Ishikawa (cell line): ENCODE results near the gene CNTROB.

ENCODE experiments used
- CEBPB ChIP-seq: IDR thresholded peaks from 2 replicates; pipeline ENCODE4 v1.6.1; 2012
- CREB1 ChIP-seq: IDR thresholded peaks from 2 replicates; pipeline ENCODE4 v1.6.1; 2012; ENCODE audit warnings: low read depth
- EGR1 ChIP-seq: IDR thresholded peaks from 2 replicates; pipeline ENCODE4 v1.6.1; 2012
- EP300 ChIP-seq: IDR thresholded peaks from 2 replicates; pipeline ENCODE4 v1.6.1; 2012; ENCODE audit warnings: borderline replicate concordance
- FOXM1 ChIP-seq: IDR thresholded peaks from 2 replicates; pipeline ENCODE4 v1.6.1; 2012; ENCODE audit warnings: low read depth, borderline replicate concordance
- NFIC ChIP-seq: IDR thresholded peaks from 2 replicates; pipeline ENCODE4 v1.6.1; 2012
- RAD21 ChIP-seq: IDR thresholded peaks from 2 replicates; pipeline ENCODE4 v1.6.1; 2012; ENCODE audit warnings: low read depth
- TAF1 ChIP-seq: IDR thresholded peaks from 2 replicates; pipeline ENCODE4 v1.6.1; 2012; ENCODE audit warnings: low read depth, mild to moderate bottlenecking
- TCF12 ChIP-seq: IDR thresholded peaks from 2 replicates; pipeline ENCODE4 v1.6.1; 2012; ENCODE audit warnings: low read depth
- TEAD4 ChIP-seq: IDR thresholded peaks from 2 replicates; pipeline ENCODE4 v1.6.1; 2012
- YY1 ChIP-seq: IDR thresholded peaks from 2 replicates; pipeline ENCODE4 v1.6.1; 2012; ENCODE audit warnings: low read depth
- ZBTB7A ChIP-seq: IDR thresholded peaks from 2 replicates; pipeline ENCODE4 v1.6.1; 2012; ENCODE audit warnings: low read depth
- TF ChIP-seq, protein P1 (sequence below): IDR thresholded peaks from 2 replicates; pipeline ENCODE4 v1.6.1; 2012
- TF ChIP-seq, protein P2 (sequence below): IDR thresholded peaks from 2 replicates; pipeline ENCODE4 v1.6.1; 2012; ENCODE audit warnings: low read depth, mild to moderate bottlenecking
- TF ChIP-seq, protein P3 (sequence below): IDR thresholded peaks from 2 replicates; pipeline ENCODE4 v1.6.1; 2012

Gene CNTROB

DNA sequence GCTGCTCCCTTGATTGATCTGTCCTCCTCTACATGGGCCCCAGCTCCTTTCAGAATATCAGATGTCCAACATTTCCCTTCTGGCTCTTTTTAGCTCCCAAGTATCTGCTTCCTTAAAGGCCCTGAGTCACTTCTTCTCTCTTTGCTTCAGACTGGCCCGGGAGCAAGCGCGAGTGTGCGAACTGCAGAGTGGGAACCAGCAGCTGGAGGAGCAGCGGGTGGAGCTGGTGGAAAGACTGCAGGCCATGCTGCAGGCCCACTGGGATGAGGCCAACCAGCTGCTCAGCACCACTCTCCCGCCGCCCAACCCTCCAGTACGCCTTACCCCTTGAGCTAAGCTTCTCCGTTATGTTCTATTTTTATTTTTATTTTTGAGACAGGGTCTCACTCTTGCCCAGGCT is 12.3 kb downstream of the CNTROB start:
- TF ChIP-seq, protein P1, sequence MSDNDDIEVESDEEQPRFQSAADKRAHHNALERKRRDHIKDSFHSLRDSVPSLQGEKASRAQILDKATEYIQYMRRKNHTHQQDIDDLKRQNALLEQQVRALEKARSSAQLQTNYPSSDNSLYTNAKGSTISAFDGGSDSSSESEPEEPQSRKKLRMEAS, result no peak
- no peak for TF ChIP-seq EP300

DNA sequence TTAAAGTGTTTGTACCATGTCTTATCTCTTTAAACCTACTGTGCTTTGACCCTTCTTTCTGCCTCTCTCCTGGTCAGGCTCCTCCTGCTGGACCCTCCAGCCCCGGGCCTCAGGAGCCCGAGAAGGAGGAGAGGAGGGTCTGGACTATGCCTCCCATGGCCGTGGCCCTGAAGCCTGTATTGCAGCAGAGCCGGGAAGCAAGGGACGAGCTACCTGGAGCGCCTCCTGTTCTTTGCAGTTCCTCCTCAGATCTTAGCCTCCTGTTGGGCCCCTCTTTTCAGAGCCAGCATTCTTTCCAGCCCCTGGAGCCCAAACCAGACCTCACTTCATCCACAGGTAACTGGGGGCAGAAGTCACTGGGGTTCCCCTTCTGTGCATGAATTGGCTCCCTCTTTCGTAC is 13.6 kb downstream of the CNTROB start:
- TF ChIP-seq NFIC (no peak), TCF12 (no peak), EGR1 (no peak), FOXM1 (no peak), YY1 (no peak), TAF1 (no peak), EP300 (no peak), RAD21 (no peak), CREB1 (no peak), ZBTB7A (no peak), TEAD4 (no peak)
- TF ChIP-seq, protein P2, sequence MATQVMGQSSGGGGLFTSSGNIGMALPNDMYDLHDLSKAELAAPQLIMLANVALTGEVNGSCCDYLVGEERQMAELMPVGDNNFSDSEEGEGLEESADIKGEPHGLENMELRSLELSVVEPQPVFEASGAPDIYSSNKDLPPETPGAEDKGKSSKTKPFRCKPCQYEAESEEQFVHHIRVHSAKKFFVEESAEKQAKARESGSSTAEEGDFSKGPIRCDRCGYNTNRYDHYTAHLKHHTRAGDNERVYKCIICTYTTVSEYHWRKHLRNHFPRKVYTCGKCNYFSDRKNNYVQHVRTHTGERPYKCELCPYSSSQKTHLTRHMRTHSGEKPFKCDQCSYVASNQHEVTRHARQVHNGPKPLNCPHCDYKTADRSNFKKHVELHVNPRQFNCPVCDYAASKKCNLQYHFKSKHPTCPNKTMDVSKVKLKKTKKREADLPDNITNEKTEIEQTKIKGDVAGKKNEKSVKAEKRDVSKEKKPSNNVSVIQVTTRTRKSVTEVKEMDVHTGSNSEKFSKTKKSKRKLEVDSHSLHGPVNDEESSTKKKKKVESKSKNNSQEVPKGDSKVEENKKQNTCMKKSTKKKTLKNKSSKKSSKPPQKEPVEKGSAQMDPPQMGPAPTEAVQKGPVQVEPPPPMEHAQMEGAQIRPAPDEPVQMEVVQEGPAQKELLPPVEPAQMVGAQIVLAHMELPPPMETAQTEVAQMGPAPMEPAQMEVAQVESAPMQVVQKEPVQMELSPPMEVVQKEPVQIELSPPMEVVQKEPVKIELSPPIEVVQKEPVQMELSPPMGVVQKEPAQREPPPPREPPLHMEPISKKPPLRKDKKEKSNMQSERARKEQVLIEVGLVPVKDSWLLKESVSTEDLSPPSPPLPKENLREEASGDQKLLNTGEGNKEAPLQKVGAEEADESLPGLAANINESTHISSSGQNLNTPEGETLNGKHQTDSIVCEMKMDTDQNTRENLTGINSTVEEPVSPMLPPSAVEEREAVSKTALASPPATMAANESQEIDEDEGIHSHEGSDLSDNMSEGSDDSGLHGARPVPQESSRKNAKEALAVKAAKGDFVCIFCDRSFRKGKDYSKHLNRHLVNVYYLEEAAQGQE, result no peak
- TF ChIP-seq, protein P3, sequence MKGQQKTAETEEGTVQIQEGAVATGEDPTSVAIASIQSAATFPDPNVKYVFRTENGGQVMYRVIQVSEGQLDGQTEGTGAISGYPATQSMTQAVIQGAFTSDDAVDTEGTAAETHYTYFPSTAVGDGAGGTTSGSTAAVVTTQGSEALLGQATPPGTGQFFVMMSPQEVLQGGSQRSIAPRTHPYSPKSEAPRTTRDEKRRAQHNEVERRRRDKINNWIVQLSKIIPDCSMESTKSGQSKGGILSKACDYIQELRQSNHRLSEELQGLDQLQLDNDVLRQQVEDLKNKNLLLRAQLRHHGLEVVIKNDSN, result no peak
- TF ChIP-seq, protein P1, result no peak

DNA sequence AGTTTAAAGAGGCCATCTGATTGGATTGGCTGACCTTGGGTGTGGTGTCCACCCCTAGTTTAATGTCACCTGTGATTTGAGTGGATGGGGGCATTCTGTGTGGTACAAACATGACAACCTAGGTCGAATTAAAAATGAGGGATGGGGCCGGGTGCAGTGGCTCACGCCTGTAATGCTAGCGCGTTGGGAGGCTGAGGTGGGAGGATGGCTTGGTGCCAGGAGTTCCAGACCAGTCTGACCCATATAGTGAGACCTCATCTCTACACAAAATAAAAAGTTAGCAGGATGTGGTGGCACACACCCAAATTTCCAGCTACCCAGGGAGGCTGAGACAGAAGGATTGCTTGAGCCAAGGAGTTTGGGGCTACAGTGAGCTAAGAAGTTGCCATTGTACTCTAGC is 14.4 kb downstream of the CNTROB start:
- no peak for TF ChIP-seq ZBTB7A
- TF ChIP-seq, protein P1, result no peak

DNA sequence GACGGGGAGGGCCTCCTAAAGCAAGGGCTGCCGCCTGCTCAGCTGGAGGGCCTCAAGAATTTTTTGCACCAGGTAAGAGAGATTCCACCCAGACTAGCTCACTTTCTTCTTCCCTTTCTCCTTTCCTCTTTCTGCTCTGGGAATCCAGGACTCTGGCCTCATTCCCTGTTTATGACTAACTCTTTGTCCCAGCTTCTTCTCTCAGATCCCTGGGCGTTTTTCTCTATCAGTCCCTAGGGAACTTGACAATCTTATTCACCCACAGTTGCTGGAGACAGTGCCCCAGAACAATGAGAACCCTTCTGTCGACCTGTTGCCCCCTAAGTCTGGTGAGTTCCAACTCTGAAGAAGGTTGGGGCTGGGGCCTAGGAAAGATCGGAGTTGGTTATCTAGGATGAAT is 15.6 kb downstream of the CNTROB start:
- no peak for TF ChIP-seq CREB1
- TF ChIP-seq YY1, result no peak
- TF ChIP-seq FOXM1, result no peak
- no peak for TF ChIP-seq RAD21
- no peak for TF ChIP-seq EGR1
- TF ChIP-seq, protein P2, result no peak
- TF ChIP-seq, protein P1, result no peak
- TF ChIP-seq NFIC, result no peak
- TF ChIP-seq CEBPB, result no peak
- TF ChIP-seq ZBTB7A, result no peak

DNA sequence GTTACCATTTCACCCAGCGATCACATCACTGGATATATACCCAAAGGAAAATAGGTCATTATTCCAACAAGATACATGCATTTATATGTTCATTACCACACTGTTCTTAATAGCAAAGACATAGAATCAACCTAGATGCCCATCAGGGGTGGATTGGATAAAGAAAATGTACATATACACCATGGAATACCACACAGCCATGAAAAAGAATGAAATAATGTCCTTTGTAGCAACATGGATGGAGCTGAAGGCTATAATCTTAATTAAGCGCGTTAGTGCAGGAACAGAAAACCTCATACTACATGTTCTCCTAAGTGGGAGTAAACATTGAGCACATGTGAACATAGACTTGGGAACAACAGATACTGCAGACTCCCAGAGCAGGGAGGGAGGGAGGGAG is 18.6 kb downstream of the CNTROB start:
- no peak for TF ChIP-seq CREB1
- TF ChIP-seq, protein P2, result no peak

DNA sequence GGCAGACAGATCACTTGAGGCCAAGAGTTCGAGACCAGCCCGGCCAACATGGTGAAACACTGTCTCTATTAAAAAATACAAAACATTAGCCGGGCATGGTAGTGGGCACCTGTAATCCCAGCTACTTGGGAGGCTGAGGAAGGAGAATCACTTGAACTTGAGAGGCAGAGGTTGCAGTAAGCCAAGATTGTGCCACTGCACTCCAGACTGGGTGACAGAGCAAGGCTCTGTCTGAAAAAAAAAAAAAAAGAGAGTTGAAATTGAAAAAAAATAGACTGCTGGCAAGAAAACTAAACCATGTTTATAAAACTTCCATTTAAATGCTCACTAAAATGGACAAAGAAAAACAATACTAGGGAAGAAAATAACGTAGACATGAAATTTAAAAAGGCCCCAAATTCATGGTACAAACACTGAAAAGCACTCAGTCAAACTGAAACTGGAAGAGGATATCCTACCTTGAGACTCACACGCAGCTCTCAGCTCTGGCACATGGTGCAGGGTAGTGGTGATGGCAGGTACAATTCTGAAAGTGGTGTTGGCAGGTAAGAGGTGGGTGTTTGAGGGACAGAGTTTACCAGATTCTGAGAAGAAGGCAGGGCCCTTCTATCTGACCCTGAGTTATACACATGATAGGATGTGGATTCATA is 19.3 kb downstream of the CNTROB start:
- TF ChIP-seq CEBPB, result no peak
- no peak for TF ChIP-seq RAD21
- TF ChIP-seq, protein P3, result no peak
- no peak for TF ChIP-seq EP300
- TF ChIP-seq TCF12, result no peak
- no peak for TF ChIP-seq ZBTB7A
- TF ChIP-seq, protein P1, result no peak
- TF ChIP-seq TAF1, result no peak
- TF ChIP-seq FOXM1, result no peak
- no peak for TF ChIP-seq CREB1
- no peak for TF ChIP-seq NFIC
- no peak for TF ChIP-seq TEAD4
- TF ChIP-seq, protein P2, result no peak
- no peak for TF ChIP-seq EGR1
- no peak for TF ChIP-seq YY1
